DMS 273 (cell line): ENCODE data around the gene CCDC57.

Experiments
- DNase-seq: peaks from one replicate; lab custom pipeline; 2025; ENCODE audit not compliant: unreplicated experiment; lab: John Stamatoyannopoulos, UW

The CCDC57 gene

GRCh38 chr17:82053130-82053529 lies 159.5 kb downstream of the CCDC57 start:
- DNase-seq = no peak

DNA sequence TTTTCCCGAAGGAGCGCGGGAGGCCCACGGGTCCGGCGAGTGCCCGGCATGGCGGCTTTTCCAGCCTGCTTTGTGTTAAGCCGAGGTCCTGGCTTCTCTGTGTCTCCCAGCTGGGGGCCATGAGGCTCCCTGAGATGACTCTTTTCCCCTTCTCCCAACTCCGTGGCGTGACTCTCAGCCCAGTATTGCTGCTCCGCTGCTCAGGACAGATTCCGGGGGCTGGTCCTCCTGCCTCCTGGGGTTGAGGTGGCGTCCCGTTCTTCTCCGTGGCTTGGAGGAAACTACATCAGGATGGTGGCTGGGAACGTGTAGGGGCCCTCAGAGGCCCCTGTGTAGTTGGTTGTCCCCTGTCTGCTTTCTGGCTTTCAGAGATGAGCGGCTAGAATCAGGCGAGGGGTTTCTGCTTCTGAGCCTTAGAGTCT lies 160.0 kb downstream of the CCDC57 start:
- DNase-seq = no peak

- peak; percentile 83 for DNase-seq
These were observed 160.6 kb downstream of the CCDC57 start, which contains the start of the genes GPS1 and RFNG for GRCh38 chr17:82051776-82052637. Gene GPS1 (plus strand): TSS chr17:82051898. CDS start chr17:82051932, 34 bp downstream. Gene RFNG (minus strand): TSS chr17:82051811. CDS start chr17:82051766, 45 bp downstream.
